DOHH2 (cell line): ENCODE data around the gene PRM3.

ENCODE experiments used
- H3F3A ChIP-seq: fragments of 200-600 bp; sonication (generic), shearing (Covaris generic); 2 replicates; pipeline ENCODE4 v1.6.0; 2016; ENCODE audit warnings: antibody characterized with exemption, mild to moderate bottlenecking; ENCODE audit not compliant: control insufficient read depth, insufficient read depth
- H3K27ac ChIP-seq: fragments of 200-600 bp; sonication (generic); 2 replicates; pipeline ENCODE4 v1.5.1; 2014; ENCODE audit warnings: low read depth, mild to moderate bottlenecking, low read length, moderate library complexity
- H3K27me3 ChIP-seq: fragments of 200-600 bp; sonication (generic); 2 replicates; pipeline ENCODE4 v1.6.1; 2014; ENCODE audit warnings: mild to moderate bottlenecking, low read length, mixed read lengths; ENCODE audit not compliant: control insufficient read depth
- H3K36me3 ChIP-seq: fragments of 200-600 bp; sonication (generic); 2 replicates; pipeline ENCODE4 v1.6.1; 2014; ENCODE audit warnings: mild to moderate bottlenecking, low read length, moderate library complexity, mixed read lengths; ENCODE audit not compliant: control insufficient read depth
- H3K4me1 ChIP-seq: fragments of 200-600 bp; sonication (generic); 2 replicates; pipeline ENCODE4 v1.6.1; 2014; ENCODE audit warnings: mild to moderate bottlenecking, low read length, mixed read lengths; ENCODE audit not compliant: control insufficient read depth
- H3K4me2 ChIP-seq: fragments of 200-600 bp; sonication (generic); 2 replicates; pipeline ENCODE4 v1.6.0; 2014; ENCODE audit warnings: mild to moderate bottlenecking, low read length, moderate library complexity
- H3K4me3 ChIP-seq: fragments of 200-600 bp; sonication (generic); 2 replicates; pipeline ENCODE4 v1.5.1; 2014; ENCODE audit warnings: mild to moderate bottlenecking, low read length, mixed read lengths
- H3K79me2 ChIP-seq: fragments of 200-600 bp; sonication (generic); 2 replicates; pipeline ENCODE4 v1.6.1; 2014; ENCODE audit warnings: mild to moderate bottlenecking, low read length, mixed read lengths; ENCODE audit not compliant: control insufficient read depth
- H3K9me2 ChIP-seq: fragments of 200-600 bp; sonication (generic); replicated peaks from 2 replicates; pipeline ENCODE4 v1.6.1; 2014; ENCODE audit warnings: mild to moderate bottlenecking, low read length, mixed read lengths; ENCODE audit not compliant: control insufficient read depth
- H3K9me3 ChIP-seq: fragments of 200-600 bp; sonication (generic); 2 replicates; pipeline ENCODE4 v1.6.1; 2014; ENCODE audit warnings: antibody characterized with exemption, low read length, mixed read lengths; ENCODE audit not compliant: control insufficient read depth, insufficient read depth
- H4K20me1 ChIP-seq: fragments of 200-600 bp; sonication (generic); 2 replicates; pipeline ENCODE4 v1.6.0; 2014; ENCODE audit warnings: low read depth, mild to moderate bottlenecking, antibody characterized with exemption, low read length, moderate library complexity; ENCODE audit not compliant: control insufficient read depth, insufficient read depth
- EZH2phosphoT487 ChIP-seq: fragments of 200-600 bp; sonication (generic); IDR thresholded peaks from 2 replicates; pipeline ENCODE4 v1.6.1; 2017; ENCODE audit warnings: borderline replicate concordance, mild to moderate bottlenecking, antibody characterized with exemption, low read length, moderate library complexity, mixed read lengths
- TF ChIP-seq, protein P1 (sequence below): fragments of 200-600 bp; sonication (generic); IDR thresholded peaks from one replicate; pipeline ENCODE4 v1.5.1; 2014; ENCODE audit warnings: antibody characterized with exemption, mild to moderate bottlenecking, low read depth, low read length; ENCODE audit not compliant: poor library complexity, severe bottlenecking

Gene PRM3

DNA sequence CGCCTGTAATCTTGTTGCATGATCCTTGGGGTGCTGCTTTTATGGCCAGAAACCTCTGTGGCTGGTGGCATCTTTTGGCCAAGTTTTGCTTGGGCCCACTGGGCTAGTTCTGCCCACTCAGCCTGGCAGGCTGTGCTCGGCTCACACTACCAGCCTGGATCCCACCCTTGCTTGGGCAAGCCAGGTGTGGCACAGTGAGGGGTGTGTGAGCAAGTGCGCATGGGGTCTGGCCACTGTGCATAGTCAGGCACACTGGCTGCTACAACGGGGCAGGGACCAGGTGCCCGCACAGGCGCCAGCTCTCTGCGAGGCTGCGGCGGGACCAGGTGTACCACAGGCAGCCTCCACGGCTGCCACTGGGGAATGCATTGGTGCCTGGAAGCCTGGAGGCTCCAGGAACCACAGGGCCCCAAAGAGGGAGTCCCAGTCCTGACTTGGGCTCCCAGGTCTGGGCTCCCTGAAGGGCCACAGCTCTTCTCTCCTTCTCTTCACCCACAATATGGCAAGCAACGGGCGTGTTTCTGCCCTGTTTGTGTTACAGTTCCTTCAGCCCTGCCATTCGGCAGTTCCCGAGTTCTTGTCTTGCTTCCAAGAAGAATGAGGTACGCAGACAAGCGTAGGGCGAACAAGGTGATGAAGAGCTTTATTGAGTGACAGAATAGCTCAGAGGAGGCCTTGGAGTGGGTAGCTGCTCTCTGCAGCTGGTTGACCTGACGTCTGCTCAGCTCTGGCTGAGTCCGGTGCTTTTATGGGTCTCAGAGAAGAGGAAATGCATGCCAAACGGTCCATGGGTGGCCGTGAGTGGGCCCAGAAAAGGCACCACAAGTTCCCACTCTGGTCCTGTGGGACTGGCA is 34.4 kb upstream of the PRM3 start:
- H3K9me3 ChIP-seq: peaks cover 8% of the 10 kb centered on the region
- no peaks in the 10 kb centered on the region for H3K9me2 ChIP-seq
- TF ChIP-seq EZH2phosphoT487: no peak
- TF ChIP-seq, protein P1, sequence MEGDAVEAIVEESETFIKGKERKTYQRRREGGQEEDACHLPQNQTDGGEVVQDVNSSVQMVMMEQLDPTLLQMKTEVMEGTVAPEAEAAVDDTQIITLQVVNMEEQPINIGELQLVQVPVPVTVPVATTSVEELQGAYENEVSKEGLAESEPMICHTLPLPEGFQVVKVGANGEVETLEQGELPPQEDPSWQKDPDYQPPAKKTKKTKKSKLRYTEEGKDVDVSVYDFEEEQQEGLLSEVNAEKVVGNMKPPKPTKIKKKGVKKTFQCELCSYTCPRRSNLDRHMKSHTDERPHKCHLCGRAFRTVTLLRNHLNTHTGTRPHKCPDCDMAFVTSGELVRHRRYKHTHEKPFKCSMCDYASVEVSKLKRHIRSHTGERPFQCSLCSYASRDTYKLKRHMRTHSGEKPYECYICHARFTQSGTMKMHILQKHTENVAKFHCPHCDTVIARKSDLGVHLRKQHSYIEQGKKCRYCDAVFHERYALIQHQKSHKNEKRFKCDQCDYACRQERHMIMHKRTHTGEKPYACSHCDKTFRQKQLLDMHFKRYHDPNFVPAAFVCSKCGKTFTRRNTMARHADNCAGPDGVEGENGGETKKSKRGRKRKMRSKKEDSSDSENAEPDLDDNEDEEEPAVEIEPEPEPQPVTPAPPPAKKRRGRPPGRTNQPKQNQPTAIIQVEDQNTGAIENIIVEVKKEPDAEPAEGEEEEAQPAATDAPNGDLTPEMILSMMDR: no peak
- H3K4me3 ChIP-seq: peak overlapping the region; percentile 35
- H3K36me3 ChIP-seq: no peaks in the 10 kb centered on the region
- H4K20me1 ChIP-seq: no peaks in the 10 kb centered on the region
- peaks cover 24% of the 10 kb centered on the region for H3F3A ChIP-seq
- H3K4me2 ChIP-seq: peak overlapping the region; percentile 83
- no peaks in the 10 kb centered on the region for H3K27me3 ChIP-seq
- H3K27ac ChIP-seq: peak overlapping the region; percentile 97
- peaks cover 94% of the 10 kb centered on the region for H3K4me1 ChIP-seq
- H3K79me2 ChIP-seq: no peaks in the 10 kb centered on the region

DNA sequence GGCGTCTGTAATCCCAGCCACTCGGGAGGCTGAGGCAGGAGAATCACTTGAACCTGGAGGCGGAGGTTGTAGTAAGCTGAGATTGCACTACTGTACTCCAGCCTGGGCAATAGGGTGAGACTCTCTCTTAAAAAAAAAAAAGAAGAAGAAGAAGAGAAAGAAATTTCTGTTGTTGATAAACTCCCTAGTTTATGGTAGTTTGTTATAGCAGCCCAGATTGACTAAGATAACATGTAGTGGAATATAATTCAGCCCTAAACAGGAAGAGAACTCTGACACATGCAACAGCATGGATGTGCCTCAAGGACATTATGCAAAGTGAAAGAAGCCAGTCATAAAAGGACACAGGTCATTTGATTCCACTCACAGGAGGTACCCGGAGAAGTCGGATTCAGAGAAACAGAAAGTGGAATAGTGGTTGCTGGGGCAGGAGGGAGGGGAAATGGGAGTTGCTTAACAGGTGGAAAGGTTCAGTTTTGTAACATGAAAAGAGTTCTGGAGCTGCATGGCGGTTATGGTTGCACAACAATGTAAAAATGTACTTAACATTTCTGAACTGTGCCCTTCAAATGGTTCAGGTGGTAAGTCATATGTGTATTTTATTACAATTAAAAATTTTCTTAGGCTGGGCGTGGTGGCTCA is 33.7 kb upstream of the PRM3 start:
- Histone ChIP-seq H3K36me3 (no peaks in the 10 kb centered on the region), H3K4me1 (peaks cover 92% of the 10 kb centered on the region), H3K27ac (no peak overlapping the region), H4K20me1 (no peaks in the 10 kb centered on the region), H3K79me2 (no peaks in the 10 kb centered on the region), H3K4me2 (no peak overlapping the region), H3K4me3 (no peak overlapping the region), H3K27me3 (no peaks in the 10 kb centered on the region), H3K9me2 (no peaks in the 10 kb centered on the region), H3F3A (peaks cover 24% of the 10 kb centered on the region), H3K9me3 (peaks cover 8% of the 10 kb centered on the region)
- no peak for TF ChIP-seq EZH2phosphoT487
- TF ChIP-seq, protein P1: no peak

DNA sequence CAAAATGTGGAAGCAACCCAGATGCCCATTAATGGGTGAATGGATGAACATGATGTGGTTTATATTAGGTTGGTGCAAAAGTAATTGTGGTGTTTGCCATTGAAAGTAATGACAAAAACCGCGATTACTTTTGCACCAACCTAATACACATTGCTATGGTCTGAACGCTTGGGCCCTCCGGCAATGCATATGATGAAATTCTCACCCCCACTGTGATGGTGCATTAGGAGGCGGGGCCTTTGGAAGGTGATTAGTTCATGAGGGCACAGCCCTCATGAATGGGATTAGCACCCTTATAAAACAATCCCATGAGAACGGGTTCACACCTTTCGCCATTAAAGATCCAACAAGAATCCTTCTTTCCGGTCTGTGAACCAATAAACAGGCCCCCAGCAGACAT is 33.0 kb upstream of the PRM3 start:
- peaks cover 27% of the 10 kb centered on the region for H3F3A ChIP-seq
- peaks cover 8% of the 10 kb centered on the region for H3K9me3 ChIP-seq
- no peak overlapping the region for H3K27ac ChIP-seq
- H3K79me2 ChIP-seq: no peaks in the 10 kb centered on the region
- TF ChIP-seq, protein P1: no peak
- TF ChIP-seq EZH2phosphoT487: no peak
- no peaks in the 10 kb centered on the region for H3K36me3 ChIP-seq
- no peaks in the 10 kb centered on the region for H4K20me1 ChIP-seq
- no peaks in the 10 kb centered on the region for H3K27me3 ChIP-seq
- H3K9me2 ChIP-seq: no peaks in the 10 kb centered on the region
- peaks cover 92% of the 10 kb centered on the region for H3K4me1 ChIP-seq
- no peak overlapping the region for H3K4me2 ChIP-seq
- no peak overlapping the region for H3K4me3 ChIP-seq
